Measurements from ENCODE around the gene PIK3IP1.

The PIK3IP1 gene

GRCh38 chr22:31278626-31279326 is 13.5 kb downstream of the PIK3IP1 start:
- Mint-ChIP-seq H3K36me3 (peaks cover 11% of the 10 kb centered on the region), H3K4me1 (peaks cover 2% of the 10 kb centered on the region), H3K27me3 (no peaks in the 10 kb centered on the region), H3K27ac (peak overlapping the region; percentile 14), H3K4me3 (no peak overlapping the region), H3K9me3 (no peaks in the 10 kb centered on the region)
- no peak for DNase-seq (ENCODE audit: low spot score in 2 of 2)
- no peak for ATAC-seq (ENCODE audit: low read depth)

GRCh38 chr22:31278151-31278621 is 14.1 kb downstream of the PIK3IP1 start:
- no peak overlapping the region for H3K4me3 Mint-ChIP-seq
- peaks cover 10% of the 10 kb centered on the region for H3K36me3 Mint-ChIP-seq

GRCh38 chr22:31277741-31278140 is 14.5 kb downstream of the PIK3IP1 start:
- peaks cover 8% of the 10 kb centered on the region for H3K36me3 Mint-ChIP-seq
- no peak overlapping the region for H3K4me3 Mint-ChIP-seq
- H3K27me3 Mint-ChIP-seq, result no peaks in the 10 kb centered on the region
- ATAC-seq (ENCODE audit: low read depth), result no peak
- H3K27ac Mint-ChIP-seq, result no peak overlapping the region
- DNase-seq (ENCODE audit: low spot score in 2 of 2), result no peak
- H3K4me1 Mint-ChIP-seq, result no peaks in the 10 kb centered on the region
- H3K9me3 Mint-ChIP-seq, result no peaks in the 10 kb centered on the region

More at GRCh38 chr22:31278151-31278621, 14.1 kb downstream of the PIK3IP1 start:
- Mint-ChIP-seq H3K4me1 (peaks cover 2% of the 10 kb centered on the region), H3K27ac (peak overlapping the region; percentile 14), H3K27me3 (no peaks in the 10 kb centered on the region), H3K9me3 (no peaks in the 10 kb centered on the region)
- ATAC-seq (ENCODE audit: low read depth) (no peak), DNase-seq (ENCODE audit: low spot score in 2 of 2) (no peak)

GRCh38 chr22:31276426-31277167 is 15.7 kb downstream of the PIK3IP1 start:
- DNase-seq (ENCODE audit: low spot score in 2 of 2), result no peak
- H3K27me3 Mint-ChIP-seq, result no peaks in the 10 kb centered on the region
- no peak for ATAC-seq (ENCODE audit: low read depth)
- no peak overlapping the region for H3K4me3 Mint-ChIP-seq
- H3K36me3 Mint-ChIP-seq, result peaks cover 5% of the 10 kb centered on the region
- no peaks in the 10 kb centered on the region for H3K4me1 Mint-ChIP-seq
- H3K9me3 Mint-ChIP-seq, result no peaks in the 10 kb centered on the region
- no peak overlapping the region for H3K27ac Mint-ChIP-seq

GRCh38 chr22:31275576-31275975 is 16.7 kb downstream of the PIK3IP1 start:
- no peak for ATAC-seq (ENCODE audit: low read depth)
- H3K27me3 Mint-ChIP-seq, result no peaks in the 10 kb centered on the region
- H3K9me3 Mint-ChIP-seq, result no peaks in the 10 kb centered on the region
- no peak for DNase-seq (ENCODE audit: low spot score in 2 of 2)
- no peak overlapping the region for H3K4me3 Mint-ChIP-seq
- H3K27ac Mint-ChIP-seq, result peak overlapping the region; percentile 20
- H3K4me1 Mint-ChIP-seq, result no peaks in the 10 kb centered on the region
- H3K36me3 Mint-ChIP-seq, result peaks cover 5% of the 10 kb centered on the region

- no peaks in the 10 kb centered on the region for H3K9me3 Mint-ChIP-seq
- H3K36me3 Mint-ChIP-seq, result peaks cover 3% of the 10 kb centered on the region
- ATAC-seq (ENCODE audit: low read depth) (no peak), DNase-seq (ENCODE audit: low spot score in 2 of 2) (no peak)
- peak overlapping the region; percentile 20 for H3K27ac Mint-ChIP-seq
- no peak overlapping the region for H3K4me3 Mint-ChIP-seq
- no peaks in the 10 kb centered on the region for H3K4me1 Mint-ChIP-seq
- H3K27me3 Mint-ChIP-seq, result no peaks in the 10 kb centered on the region
These were observed 17.3 kb downstream of the PIK3IP1 start for GRCh38 chr22:31275018-31275417.

- no peaks in the 10 kb centered on the region for H3K4me1 Mint-ChIP-seq
- peaks cover 3% of the 10 kb centered on the region for H3K36me3 Mint-ChIP-seq
- no peaks in the 10 kb centered on the region for H3K9me3 Mint-ChIP-seq
- H3K27me3 Mint-ChIP-seq, result no peaks in the 10 kb centered on the region
- DNase-seq (ENCODE audit: low spot score in 2 of 2) (no peak), ATAC-seq (ENCODE audit: low read depth) (no peak)
- no peak overlapping the region for H3K27ac Mint-ChIP-seq
- H3K4me3 Mint-ChIP-seq, result no peak overlapping the region
These were observed 18.3 kb downstream of the PIK3IP1 start for GRCh38 chr22:31274017-31274416.

- no peak overlapping the region for H3K27ac Mint-ChIP-seq
- peak; percentile 81 for ATAC-seq (ENCODE audit: low read depth)
- no peaks in the 10 kb centered on the region for H3K4me1 Mint-ChIP-seq
- no peaks in the 10 kb centered on the region for H3K27me3 Mint-ChIP-seq
- H3K4me3 Mint-ChIP-seq, result no peak overlapping the region
- peaks cover 9% of the 10 kb centered on the region for H3K36me3 Mint-ChIP-seq
- H3K9me3 Mint-ChIP-seq, result no peaks in the 10 kb centered on the region
- peak; percentile 41 to 45 for DNase-seq (ENCODE audit: low spot score in 2 of 2)
These were observed 19.5 kb downstream of the PIK3IP1 start for GRCh38 chr22:31272522-31273446.

- DNase-seq (ENCODE audit: low spot score in 2 of 2) (no peak), ATAC-seq (ENCODE audit: low read depth) (no peak)
- no peaks in the 10 kb centered on the region for H3K4me1 Mint-ChIP-seq
- peak overlapping the region; percentile 79 for H3K27ac Mint-ChIP-seq
- H3K9me3 Mint-ChIP-seq, result no peaks in the 10 kb centered on the region
- no peaks in the 10 kb centered on the region for H3K27me3 Mint-ChIP-seq
- no peak overlapping the region for H3K4me3 Mint-ChIP-seq
- H3K36me3 Mint-ChIP-seq, result peaks cover 9% of the 10 kb centered on the region
These were observed 20.8 kb downstream of the PIK3IP1 start for GRCh38 chr22:31271485-31271884.

GRCh38 chr22:31271026-31271425 is 21.3 kb downstream of the PIK3IP1 start:
- peak overlapping the region; percentile 79 for H3K27ac Mint-ChIP-seq
- no peak for DNase-seq (ENCODE audit: low spot score in 2 of 2)
- ATAC-seq (ENCODE audit: low read depth), result no peak
- H3K27me3 Mint-ChIP-seq, result no peaks in the 10 kb centered on the region
- H3K36me3 Mint-ChIP-seq, result peaks cover 9% of the 10 kb centered on the region
- no peaks in the 10 kb centered on the region for H3K4me1 Mint-ChIP-seq
- H3K9me3 Mint-ChIP-seq, result no peaks in the 10 kb centered on the region
- no peak overlapping the region for H3K4me3 Mint-ChIP-seq

- no peaks in the 10 kb centered on the region for H3K4me1 Mint-ChIP-seq
- ATAC-seq (ENCODE audit: low read depth) (no peak), DNase-seq (ENCODE audit: low spot score in 2 of 2) (no peak)
- H3K9me3 Mint-ChIP-seq, result no peaks in the 10 kb centered on the region
- no peaks in the 10 kb centered on the region for H3K27me3 Mint-ChIP-seq
- H3K36me3 Mint-ChIP-seq, result peaks cover 9% of the 10 kb centered on the region
- no peak overlapping the region for H3K27ac Mint-ChIP-seq
- no peak overlapping the region for H3K4me3 Mint-ChIP-seq
These were observed 22.3 kb downstream of the PIK3IP1 start for GRCh38 chr22:31269892-31270579.

GRCh38 chr22:31268281-31268680 is 24.0 kb downstream of the PIK3IP1 start:
- no peak for DNase-seq (ENCODE audit: low spot score in 2 of 2)
- Mint-ChIP-seq H3K4me1 (no peaks in the 10 kb centered on the region), H3K36me3 (peaks cover 10% of the 10 kb centered on the region), H3K9me3 (no peaks in the 10 kb centered on the region), H3K4me3 (no peak overlapping the region), H3K27me3 (no peaks in the 10 kb centered on the region), H3K27ac (no peak overlapping the region)
- no peak for ATAC-seq (ENCODE audit: low read depth)

GRCh38 chr22:31263896-31264640 is 28.2 kb downstream of the PIK3IP1 start:
- Mint-ChIP-seq H3K4me3 (no peak overlapping the region), H3K36me3 (peaks cover 23% of the 10 kb centered on the region)

More at GRCh38 chr22:31263896-31264640, 28.2 kb downstream of the PIK3IP1 start:
- no peaks in the 10 kb centered on the region for H3K27me3 Mint-ChIP-seq
- DNase-seq (ENCODE audit: low spot score in 2 of 2) (no peak), ATAC-seq (ENCODE audit: low read depth) (no peak)
- H3K27ac Mint-ChIP-seq, result no peak overlapping the region
- no peaks in the 10 kb centered on the region for H3K9me3 Mint-ChIP-seq
- H3K4me1 Mint-ChIP-seq, result no peaks in the 10 kb centered on the region

Data from memory B cell (primary cell).